Left renal cortex interstitium (tissue), 4 donors: ENCODE measurements around the gene OVOL1. TPM values are rescaled to one million over a fixed set of nuclear protein-coding genes. Genes with fewer than 3 reads are reported as not detected.

Experiments used
- polyA plus RNA-seq, 4 donors: library from polyadenylated mRNA; unstranded; fragments of 120-200 nt; gene quantifications; one replicate each; pipeline ENCODE4 v1.2.1, GENCODE V29; 2013; ENCODE audit not compliant: insufficient read length in 4 of 4

OVOL1 gene
- polyA plus RNA-seq, 4 donors, result 9.2 to 16.6 (median 13.4) TPM

Other genes starting within 250 kb of the OVOL1 start
- 100 to 1,000 TPM in 3 of 4 donors, 10 to 100 TPM in 1; 93.0 to 182 (median 140) TPM for gene LTBP3, start 228.7 kb upstream of the OVOL1 start, polyA plus RNA-seq
- 10 to 100 TPM; 45.3 to 69.4 (median 59.0) TPM for gene ZNRD2, start 216.6 kb upstream of the OVOL1 start, polyA plus RNA-seq
- gene FAM89B, start 214.5 kb upstream of the OVOL1 start, polyA plus RNA-seq, result 10 to 100 TPM; 20.1 to 41.3 (median 29.2) TPM
- gene EHBP1L1, start 211.0 kb upstream of the OVOL1 start, polyA plus RNA-seq, result 10 to 100 TPM in 3 of 4 donors, 1 to 10 TPM in 1; 9.4 to 23.3 (median 16.2) TPM
- under 1 TPM in 3 of 4 donors, not detected in 1; 0.14 to 0.34 (median 0.21) TPM for gene KCNK7, start 191.3 kb upstream of the OVOL1 start, polyA plus RNA-seq
- 10 to 100 TPM; 35.2 to 54.0 (median 45.5) TPM for gene MAP3K11, start 172.8 kb upstream of the OVOL1 start, polyA plus RNA-seq
- gene PCNX3, start 171.3 kb upstream of the OVOL1 start, polyA plus RNA-seq, result 10 to 100 TPM; 22.4 to 43.0 (median 34.9) TPM
- gene SIPA1, start 149.0 kb upstream of the OVOL1 start, polyA plus RNA-seq, result 10 to 100 TPM; 23.2 to 46.3 (median 31.4) TPM
- gene RELA, start 124.1 kb upstream of the OVOL1 start, polyA plus RNA-seq, result 10 to 100 TPM; 45.0 to 63.4 (median 56.9) TPM
- 10 to 100 TPM; 68.5 to 80.9 (median 80.1) TPM for gene KAT5, start 74.8 kb upstream of the OVOL1 start, polyA plus RNA-seq
- 10 to 100 TPM; 31.9 to 62.5 (median 53.3) TPM for gene RNASEH2C, start 66.3 kb upstream of the OVOL1 start, polyA plus RNA-seq
- gene AP5B1, start 6.1 kb upstream of the OVOL1 start, polyA plus RNA-seq, result 10 to 100 TPM in 1 of 4 donors, 1 to 10 TPM in 3; 6.0 to 11.8 (median 8.5) TPM
- 1 to 10 TPM; 1.4 to 4.9 (median 2.5) TPM for gene SNX32, start 46.9 kb downstream of the OVOL1 start, polyA plus RNA-seq
- gene CFL1, start 71.1 kb downstream of the OVOL1 start, polyA plus RNA-seq, result 100 to 1,000 TPM; 733 to 901 (median 785) TPM
- gene MUS81, start 73.4 kb downstream of the OVOL1 start, polyA plus RNA-seq, result 10 to 100 TPM; 41.7 to 67.3 (median 55.7) TPM
- 100 to 1,000 TPM in 3 of 4 donors, 10 to 100 TPM in 1; 96.5 to 170 (median 123) TPM for gene EFEMP2, start 85.7 kb downstream of the OVOL1 start, polyA plus RNA-seq
- gene CTSW, start 92.8 kb downstream of the OVOL1 start, polyA plus RNA-seq, result 1 to 10 TPM in 3 of 4 donors, under 1 TPM in 1; 0.77 to 1.6 (median 1.3) TPM
- 100 to 1,000 TPM in 1 of 4 donors, 10 to 100 TPM in 3; 91.1 to 106 (median 96.7) TPM for gene FIBP, start 101.4 kb downstream of the OVOL1 start, polyA plus RNA-seq
- gene CCDC85B, start 103.6 kb downstream of the OVOL1 start, polyA plus RNA-seq, result 10 to 100 TPM in 2 of 4 donors, 1 to 10 TPM in 2; 7.6 to 19.9 (median 11.7) TPM
- under 1 TPM; 0.11 to 0.30 (median 0.18) TPM for gene FOSL1, start 113.3 kb downstream of the OVOL1 start, polyA plus RNA-seq
- 10 to 100 TPM; 31.8 to 49.9 (median 41.7) TPM for gene C11orf68, start 132.0 kb downstream of the OVOL1 start, polyA plus RNA-seq
- gene DRAP1, start 132.4 kb downstream of the OVOL1 start, polyA plus RNA-seq, result 100 to 1,000 TPM in 2 of 4 donors, 10 to 100 TPM in 2; 73.3 to 131 (median 95.7) TPM
- under 1 TPM in 1 of 4 donors, not detected in 3; 0.52 TPM for gene TSGA10IP, start 158.4 kb downstream of the OVOL1 start, polyA plus RNA-seq
- gene SART1, start 174.7 kb downstream of the OVOL1 start, polyA plus RNA-seq, result 10 to 100 TPM; 45.3 to 57.6 (median 52.4) TPM
- gene EIF1AD, start 215.1 kb downstream of the OVOL1 start, polyA plus RNA-seq, result 10 to 100 TPM; 25.3 to 32.7 (median 28.4) TPM
- 100 to 1,000 TPM; 218 to 315 (median 264) TPM for gene BANF1, start 215.4 kb downstream of the OVOL1 start, polyA plus RNA-seq
- gene CST6, start 224.9 kb downstream of the OVOL1 start, polyA plus RNA-seq, result not detected
- gene CATSPER1, start 239.4 kb downstream of the OVOL1 start, polyA plus RNA-seq, result not detected